NT2/D1 (cell line): ENCODE measurements around the gene FTO.

Source experiments
- SUZ12 ChIP-seq: IDR thresholded peaks from 2 replicates; pipeline ENCODE4 v1.6.1; 2011; ENCODE audit not compliant: insufficient read length, insufficient read depth; ENCODE audit errors: extremely low read depth
- ZNF274 ChIP-seq: IDR thresholded peaks from 2 replicates; pipeline ENCODE4 v1.6.1; 2011; ENCODE audit warnings: mild to moderate bottlenecking, low read depth, low read length

- no peak for TF ChIP-seq SUZ12
- TF ChIP-seq ZNF274, result no peak
Observed at GRCh38 chr16:53836680-53837079, 132.7 kb downstream of the FTO start.
